ENCODE data around the gene TNPO3.

The TNPO3 gene

DNA sequence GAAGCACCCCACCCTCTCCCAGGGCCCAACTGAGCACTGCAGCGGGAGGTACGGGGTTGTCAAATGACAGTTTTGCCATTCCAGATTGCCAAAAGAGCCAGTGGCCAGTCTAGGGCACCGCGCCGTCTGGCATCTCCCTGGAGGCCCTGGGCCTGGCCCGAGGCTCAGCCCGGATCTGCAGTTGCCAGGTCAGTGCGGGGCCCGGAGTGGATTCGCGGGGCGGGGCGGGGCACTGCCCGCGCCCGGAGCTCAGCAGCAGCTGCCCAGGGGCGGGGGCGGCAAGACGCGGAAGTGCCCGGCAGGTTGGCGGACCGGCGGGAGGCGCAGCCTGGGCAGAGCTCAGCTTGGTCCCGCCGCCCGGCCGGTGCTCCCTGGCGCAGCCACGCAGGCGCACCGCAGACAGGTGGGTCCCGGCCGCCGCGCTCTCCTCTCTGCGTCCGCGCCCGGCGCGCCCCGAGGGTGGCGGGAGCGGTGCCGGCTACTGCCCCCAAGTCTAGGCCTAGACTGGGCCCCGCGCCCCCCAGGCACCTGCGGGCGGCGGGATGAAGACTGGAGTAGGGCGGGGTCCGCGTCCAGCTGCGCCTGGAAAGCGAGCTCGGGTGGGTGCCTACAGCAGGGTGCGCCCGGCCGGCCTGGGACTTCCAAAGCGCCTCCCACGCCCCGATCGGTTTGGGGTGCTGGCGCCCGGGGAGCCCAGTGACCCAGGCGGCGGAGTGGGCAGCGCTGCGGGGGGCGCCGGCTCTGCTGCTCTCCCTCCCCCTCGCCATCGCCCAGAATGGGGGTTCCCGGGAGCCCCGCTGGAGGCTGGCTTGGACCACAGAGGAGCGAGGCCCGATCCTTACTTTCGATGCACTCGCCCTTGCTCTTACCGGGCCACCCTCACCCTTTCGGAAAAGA, 117.0 kb downstream of the TNPO3 start, which contains the start of gene IRF5:
IRF5 (plus strand) TSS at position 281 of the 897 bp plus-strand sequence. CDS start 4,155 bp downstream, outside the sequence.
- DNase-seq: peak in 1 of 2 experiments; percentile 50

DNA sequence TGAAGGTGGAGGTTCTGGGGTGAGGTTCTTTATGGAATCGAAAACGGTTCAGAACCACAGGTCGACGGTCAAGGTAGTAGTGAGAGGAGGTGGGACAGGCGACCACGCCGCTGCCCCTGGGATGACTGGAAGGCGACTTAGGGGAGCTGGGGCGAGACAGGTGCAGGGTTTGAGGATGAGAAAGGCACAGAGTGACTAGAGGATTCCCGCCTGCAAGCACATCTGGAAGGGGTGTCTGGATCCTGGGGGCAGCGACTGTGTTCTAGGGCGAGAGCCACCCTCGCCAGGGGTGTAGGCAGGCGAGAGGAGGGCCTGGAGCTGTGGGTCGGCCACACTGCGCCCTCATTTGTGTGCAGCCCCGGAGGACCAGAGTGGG, 117.7 kb downstream of the TNPO3 start:
- no peak for DNase-seq

DNA sequence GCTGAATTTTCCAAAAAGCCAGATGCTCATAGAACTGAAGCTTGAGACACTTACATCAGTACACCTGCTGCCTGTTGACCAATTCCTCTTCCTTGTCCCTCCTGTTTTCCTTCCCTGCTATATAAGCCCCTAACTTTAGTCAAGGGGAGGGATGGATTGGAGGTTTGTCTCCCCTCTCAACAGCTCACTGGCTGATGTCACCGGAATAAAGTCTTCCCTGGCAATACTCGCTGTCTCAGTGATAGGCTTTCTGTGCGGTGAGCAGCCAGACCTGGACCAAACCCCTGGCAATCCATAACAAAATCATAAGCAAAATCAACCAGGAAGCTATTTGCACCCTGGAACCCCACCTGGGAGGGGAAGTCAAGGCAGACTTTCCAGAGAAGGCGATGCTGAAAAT, 118.1 kb downstream of the TNPO3 start:
- no peak for DNase-seq

DNA sequence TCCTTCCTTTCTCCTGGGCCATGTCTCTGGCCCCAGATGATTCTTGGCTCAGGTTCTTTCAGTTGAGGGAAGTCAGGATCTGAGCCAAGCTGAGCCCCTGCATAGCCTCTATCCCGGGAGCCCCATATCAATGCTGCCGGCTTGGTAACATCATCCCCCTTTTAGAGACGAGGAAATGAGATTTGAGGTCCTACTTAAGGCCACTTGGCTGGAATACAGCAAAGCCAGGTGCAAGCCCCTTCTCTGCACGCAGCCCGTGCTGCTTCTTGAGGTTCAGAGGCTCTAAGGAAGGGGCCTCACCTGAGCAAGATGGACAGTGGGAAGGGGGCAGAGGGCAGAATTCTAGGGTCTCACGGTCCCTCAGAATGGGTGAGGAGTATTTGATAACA, 119.6 kb downstream of the TNPO3 start:
- no peak for DNase-seq

DNA sequence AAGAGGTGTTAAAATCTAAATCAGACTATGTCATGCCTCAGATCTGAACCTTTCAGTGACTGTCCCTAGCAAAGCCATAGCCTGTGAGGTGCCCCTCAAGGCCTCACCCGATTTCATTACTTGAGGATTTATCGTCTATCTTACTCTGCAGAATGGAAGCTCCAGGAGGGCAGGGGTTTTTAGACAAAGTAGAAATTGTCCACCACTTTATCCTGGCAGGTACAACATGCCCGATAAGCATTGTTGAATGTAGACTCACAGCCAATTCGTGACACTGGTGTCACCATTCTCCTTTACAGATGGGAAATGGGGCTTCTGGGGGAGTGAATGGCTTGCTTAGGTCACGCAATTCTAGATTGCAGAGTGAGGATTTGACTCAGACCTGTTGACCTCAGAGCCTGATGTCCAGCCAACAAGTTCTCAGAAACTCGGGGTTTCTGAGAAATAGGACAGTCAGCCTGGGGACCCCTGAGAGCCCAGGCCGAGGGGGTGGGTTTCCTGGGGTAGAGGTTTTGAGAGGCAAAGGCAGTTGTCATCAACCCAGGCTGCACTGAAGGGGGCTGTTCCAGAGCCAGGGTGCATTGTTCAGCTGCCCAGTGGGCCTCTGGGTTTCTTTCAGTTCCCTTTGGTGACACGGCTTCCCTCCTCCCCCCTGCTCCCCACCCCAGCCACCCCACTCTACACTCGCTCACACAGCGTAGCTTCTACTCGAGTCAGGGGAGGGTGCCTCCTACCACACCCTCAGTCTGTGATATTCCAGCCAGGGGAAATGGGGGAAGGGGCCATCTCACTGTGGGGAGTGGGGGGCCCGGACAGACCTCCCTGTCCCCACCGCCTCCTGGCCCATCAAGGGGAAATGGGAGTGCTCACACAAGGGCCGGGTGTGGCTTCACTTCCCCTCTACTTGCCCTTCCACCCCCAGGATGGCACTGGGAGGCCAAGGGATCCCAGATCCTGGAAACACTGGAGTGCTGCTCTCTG, 120.3 kb downstream of the TNPO3 start:
- DNase-seq: no peak

DNA sequence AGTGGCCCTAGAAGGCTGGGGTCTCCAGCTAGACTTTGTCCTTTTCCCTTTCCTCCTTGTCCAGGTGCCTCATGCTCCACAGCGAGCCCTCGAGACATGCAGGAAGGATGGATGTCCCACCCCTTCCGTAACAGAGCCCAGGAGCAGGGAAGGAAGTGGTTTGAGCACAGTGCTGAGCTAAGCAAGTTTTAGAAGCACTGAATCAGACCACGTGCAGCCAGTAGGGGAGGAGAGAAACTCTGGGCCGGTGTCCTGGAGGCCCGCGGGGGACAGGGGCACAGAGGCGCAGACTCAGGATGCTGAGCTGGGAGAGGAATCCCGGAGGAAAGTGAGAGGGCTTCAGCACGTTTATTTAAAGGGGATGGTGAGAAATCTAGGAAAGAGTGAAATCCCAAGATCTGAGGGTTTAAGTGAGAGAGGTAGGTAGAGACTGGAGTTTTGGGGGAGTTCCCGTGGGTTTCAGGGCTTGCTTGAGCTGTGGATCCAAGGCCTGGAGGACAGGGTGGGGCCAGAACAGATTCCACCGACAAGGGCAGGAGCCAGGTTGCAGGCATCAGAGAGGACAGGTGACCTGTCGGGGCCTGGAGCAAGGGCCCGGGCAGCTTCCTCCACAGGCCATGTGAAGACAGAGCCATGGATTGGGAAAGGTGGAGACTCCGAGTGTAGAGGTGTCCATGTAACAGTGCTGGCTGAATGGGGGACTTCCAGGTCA, 121.6 kb downstream of the TNPO3 start:
- peak; percentile 88 to 93 for DNase-seq

DNA sequence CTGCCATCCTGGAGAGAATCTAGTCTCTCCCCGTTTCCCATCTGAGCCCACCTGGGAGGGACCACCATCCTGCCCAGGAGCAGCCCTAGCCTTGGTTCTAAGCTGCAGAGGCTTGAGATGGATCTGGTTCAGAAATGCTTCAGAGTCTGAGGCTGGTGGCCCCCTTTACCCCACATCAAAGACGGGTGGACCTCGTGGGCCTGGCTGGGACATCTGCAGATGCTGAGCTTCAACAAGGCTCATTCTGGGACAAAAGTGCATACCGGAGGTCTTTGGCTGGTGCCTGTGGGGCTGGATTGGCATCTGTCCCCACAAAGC, 122.1 kb downstream of the TNPO3 start:
- no peak for DNase-seq

DNA sequence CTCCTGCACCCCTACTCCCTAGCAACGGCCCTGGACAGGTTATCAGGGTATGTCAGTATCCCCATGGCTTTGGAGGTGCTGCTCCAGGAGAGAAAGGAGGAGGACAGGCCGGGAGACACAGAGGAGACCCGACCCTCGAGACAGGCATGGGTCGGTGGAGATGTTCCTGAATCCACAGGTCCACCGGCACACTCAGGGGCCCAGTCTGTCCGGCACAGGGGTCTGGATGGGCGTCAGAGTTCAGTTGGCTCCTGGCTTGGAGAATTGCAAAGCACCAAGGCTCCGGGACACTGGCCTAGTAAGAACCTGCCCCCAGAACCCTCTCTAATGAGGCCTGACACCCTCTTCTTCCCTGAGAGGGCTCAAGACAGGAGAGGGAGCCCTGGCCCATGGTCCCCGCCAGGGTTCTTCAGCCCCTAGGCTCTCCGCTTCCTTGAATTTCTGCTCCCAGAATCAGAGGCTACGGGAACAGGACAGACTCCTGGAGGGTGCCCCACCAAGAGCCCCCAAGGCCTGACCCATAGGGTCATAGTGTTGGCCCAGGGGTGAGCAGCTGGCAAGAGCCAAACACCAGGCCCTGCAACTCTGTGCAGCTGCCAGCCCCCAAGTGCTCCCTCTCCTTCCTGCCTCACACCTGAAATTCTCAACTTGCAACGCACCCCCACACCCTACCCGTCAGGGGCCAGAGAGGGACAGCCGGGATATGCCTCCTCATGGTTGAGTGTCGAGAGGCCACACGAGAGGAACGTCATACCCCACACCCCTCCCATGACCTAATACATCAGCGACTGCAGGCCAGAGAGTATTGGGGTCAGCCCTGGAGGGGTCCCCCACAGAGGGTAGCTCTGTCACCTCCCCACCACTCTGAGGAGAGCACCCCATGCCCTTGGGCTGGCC, 122.7 kb downstream of the TNPO3 start:
- no peak for DNase-seq

DNA sequence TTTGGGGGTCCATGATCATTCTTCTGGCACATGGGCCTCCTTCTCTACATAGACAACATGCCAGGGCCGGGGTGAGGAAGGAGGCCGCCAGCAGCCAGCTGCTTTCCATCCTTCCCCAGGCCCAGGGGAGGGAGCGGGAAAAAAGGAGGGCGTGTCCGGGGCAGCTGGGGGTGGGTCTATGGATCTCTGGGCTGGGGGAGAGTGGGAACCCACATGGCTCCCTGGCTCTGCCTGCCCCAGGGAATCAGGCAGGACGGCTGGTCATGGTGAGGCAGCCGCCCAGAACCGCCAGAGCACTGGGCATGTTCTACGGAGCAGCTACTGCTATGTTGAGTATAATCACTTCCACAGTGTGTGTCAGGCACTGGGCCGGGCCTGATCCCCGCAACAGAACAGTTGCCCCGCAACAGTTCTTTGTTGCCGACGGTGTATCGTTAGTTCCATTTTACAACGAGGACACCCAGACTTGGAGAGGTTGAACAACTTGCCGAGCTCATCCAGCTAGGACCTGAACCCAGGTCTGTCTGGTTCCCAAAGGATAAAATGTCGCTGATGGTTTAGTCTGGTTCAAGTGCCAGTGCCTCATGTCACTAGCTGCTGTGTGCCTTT, 123.6 kb downstream of the TNPO3 start:
- DNase-seq: no peak

DNA sequence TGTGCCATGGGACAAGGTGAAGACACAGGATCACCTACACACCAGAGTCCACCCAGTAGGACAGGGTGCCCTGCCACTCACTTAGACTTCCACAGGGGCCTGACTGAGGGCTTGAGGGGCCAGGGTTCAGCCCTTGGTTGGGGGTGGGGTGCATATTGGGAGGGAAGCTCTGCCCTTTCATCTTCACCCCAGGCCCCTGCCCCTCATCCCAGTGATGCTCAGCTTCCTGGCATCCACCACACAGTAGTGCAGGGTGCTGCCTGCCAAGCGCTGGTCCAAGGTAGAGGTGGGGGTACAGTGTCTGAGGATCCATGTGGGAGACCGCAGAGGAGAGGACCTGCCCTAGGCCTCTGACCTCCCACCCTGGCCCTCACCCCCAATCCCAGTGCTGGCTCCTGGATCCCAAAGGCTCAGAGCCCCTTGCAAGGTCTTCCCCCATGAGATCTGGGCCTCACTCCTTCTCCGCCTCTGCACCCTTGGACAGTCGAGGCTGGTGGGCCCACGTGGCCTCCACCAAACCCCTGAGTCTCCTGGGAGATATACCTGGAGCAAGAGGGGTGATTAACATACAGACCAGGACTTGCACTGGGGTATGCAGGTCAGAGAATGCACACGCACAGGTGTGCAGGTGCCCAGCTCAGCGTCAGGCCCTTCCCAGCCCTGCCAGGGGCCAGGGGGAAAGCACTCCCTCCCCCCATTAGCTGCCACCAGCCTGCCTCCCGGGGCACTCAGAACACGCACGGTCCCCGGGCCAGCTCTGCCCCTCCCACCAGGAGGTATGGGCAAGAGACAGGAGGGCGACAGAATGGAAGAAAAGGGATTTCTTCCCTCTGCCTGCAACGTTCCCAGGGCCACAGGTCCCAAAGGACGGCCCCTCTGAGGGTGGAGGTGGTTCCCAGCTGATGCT, 125.8 kb downstream of the TNPO3 start:
- DNase-seq: no peak

DNA sequence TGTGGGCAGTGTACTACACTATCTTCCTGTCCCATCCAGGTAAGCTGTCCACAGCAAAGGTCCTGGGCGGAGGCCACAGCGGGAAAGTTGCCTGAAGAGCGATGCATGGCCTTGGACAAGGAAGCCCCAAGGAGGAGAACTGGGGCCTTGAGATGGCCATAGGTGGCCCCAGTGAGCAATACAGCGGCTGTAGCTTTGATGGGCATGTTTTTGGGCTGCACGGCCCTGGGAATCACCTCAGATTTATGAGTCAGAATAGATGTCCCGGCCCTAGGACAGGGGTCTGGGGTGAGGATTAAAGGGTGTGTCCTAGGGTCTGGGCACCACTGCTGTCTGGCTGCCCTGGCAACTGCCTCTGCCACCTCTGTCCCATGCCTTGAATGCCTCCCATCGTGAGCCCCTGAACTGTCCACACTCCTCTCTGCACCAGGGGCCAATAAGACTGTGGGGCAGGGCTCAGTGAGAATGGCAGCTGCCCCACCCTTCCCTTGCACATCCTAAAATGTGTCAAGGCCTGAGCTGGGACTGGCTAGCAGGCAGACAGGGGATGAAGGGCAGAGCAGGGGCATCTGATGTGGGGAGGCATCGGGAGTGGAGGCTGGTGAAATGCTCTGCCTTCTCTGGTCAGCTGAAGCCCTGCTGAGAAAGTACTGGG, 126.6 kb downstream of the TNPO3 start:
- no peak for DNase-seq

DNA sequence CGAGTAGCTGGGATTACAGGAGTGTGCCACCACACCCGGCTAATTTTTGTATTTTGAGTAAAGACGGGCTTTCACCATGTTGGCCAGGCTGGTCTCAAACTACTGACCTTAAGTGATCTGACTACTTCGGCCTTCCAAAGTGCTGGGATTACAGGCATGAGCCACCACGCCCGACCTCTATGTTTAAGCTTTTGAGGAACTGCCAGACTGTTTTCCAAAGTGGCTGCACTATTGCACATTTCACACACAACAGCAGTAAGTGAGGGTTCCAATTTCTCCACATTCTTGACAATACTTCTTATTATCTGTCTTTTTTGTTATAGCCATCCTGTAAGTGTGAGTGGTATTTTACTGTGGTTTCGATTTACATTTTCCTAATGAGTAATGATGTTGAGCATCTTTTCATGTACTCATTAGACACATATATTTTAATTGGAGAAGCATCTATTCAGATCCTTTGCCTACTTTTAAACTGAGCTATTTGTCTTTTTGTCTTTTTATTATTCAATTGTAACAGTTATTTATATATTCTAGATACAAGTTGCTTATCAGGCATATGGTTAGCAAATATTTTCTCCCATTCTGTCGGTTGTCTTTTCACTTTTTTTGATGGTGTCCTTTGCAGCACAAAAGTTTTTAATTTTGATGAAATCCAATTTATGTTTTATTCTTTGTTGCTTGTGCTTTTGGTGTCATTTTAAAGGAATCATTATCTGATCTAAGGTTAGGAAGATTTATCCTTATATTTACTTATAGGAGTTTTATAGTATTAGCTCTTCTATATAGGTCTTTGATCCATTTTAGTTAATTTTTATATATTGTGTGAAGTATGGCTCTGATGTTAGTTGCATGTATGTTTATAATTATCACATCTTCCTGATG, 130.0 kb downstream of the TNPO3 start:
- no peak for DNase-seq

DNA sequence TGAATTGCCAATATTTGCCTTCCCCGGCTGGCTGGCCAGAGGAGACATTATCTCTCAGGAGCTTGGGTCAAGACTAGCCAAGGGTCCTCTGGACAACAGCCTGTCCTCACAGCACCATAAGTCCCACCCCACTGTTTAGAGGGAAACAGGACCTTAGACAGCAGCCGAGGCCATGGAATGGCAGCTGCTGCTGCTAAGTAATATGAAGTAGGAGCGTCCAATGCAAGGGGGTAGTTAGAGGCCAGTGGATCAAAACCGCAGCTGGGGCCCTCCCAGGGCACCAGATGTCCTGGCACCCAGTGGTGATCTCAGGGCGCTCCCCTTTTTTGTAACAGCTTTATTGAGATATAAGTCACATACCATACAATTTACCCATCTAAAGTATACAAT, 131.5 kb downstream of the TNPO3 start:
- DNase-seq: no peak

DNA sequence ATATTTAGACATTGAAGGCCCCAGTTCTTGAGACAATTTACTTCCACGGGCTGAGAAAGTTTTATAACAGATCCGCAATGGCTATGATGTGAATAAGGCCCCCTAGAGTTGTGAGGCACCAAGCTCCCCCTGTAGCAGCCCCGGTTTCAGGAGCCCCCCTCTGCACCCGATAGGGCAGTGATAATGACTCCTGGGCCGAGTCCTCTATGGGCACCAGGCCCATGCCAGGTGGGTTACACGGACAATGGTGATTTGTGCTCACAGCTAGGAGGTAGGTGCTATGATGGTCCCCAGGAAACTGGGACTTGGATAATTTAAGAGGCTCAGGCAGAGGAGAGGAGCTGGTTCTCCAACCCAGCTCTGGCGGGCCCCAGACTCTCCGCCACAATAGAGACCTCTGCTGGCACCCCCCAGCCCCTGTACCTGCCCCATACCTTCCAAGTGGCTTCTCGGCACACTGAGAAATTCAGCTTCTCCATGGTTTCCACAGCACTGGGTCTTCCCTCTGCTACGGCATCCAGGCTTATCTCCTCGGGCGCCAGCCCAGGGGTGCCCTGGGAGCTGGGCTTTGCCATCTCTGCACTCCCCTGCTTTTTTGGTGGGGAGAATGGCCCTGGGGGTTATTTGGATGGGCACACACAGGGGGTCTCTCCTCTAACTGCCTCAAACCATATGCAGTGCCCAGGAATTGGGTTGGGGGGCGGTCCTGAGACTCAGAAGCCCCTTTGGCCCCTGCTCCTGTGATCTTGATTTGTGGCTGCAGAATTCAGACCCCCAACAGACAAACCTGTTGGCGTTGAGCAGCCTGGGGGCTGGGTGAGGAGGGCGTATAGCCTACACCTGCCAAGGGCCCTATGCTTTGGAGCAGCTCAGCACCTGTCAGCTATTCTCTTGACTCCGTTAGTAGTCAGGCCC, 132.2 kb downstream of the TNPO3 start:
- no peak for DNase-seq

DNA sequence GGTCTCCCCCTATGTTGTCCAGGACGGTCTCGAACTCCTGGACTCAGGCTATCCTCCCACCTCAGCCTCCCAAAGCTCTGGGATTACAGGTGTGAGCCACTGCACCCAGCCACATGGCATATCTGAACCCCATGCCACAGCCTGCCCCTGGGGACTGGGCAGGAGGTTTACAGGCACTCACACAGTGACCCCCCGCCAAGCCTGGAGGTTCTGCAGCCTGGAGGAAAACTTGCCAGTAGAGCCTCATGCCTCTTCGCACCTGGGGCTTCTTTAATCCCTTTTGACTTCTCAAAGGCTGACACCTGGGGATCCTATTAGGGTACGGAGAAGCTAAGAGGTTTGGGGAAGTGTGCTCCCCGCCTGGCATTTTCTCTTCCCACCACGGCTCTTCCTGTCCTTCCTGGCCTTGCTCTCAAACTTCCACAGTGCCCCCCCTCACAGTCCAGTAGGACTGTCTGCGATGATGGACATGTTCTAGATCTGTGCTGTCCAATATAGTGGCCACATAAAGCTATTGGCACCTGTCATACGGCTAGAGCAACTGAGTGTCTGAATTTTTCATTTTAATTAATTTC, 133.0 kb downstream of the TNPO3 start:
- no peak for DNase-seq

DNA sequence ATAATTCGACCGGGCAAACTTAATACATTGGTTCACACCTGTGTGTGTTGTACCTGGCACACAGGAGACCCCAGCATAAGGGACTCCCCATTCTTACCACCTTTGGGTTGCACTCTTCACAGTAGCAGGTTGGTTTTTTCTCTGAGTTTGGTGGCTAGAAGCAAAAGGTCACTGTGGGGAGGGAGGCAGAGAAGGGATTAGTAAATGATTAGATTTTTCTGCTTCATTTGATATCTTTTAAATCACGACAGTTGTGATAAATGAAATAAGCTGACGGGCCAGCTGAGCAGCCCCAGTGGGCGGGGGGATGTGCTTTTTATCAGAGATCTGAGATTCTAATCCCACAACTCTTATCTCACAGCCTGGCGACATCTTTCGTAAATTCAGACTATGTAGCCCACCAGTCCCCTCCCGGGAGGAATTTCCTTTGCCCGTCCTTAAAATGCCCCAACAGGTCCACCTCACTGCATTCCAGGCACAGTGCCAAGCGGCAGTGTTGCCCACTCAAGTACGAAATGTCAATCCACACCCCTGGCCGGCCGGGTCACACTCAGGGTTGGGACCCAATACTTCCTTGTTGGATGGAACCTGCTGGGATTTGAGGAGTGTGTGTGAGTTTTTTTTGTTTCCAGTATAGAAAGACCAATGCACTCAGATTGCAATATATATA, 133.9 kb downstream of the TNPO3 start:
- no peak for DNase-seq
